ENCODE measurements around the gene OR1F1. TPM values are rescaled to one million over a fixed set of nuclear protein-coding genes. Genes with fewer than 3 reads are reported as not detected.

The OR1F1 gene
- total and polyA plus RNA-seq, 9 of the 15 experiments (the other 6 are each of a cell fraction or from before 2014, with no cell fraction given): 0.15 to 0.61 (median 0.35) TPM; not detected in 3

GRCh38 chr16:3158026-3158509 lies 29.9 kb upstream of the OR1F1 start (continued):
- TF ChIP-seq KDM5B (IDR thresholded peaks at IDR 0.05; ENCODE audit: insufficient replicate concordance, low read depth, low read length): no peak
- TF ChIP-seq NR2C1 (IDR thresholded peaks at IDR 0.05): peak; percentile 31; the same call in 1 of the 2 replicates
- TF ChIP-seq NR2C1 (tag; IDR thresholded peaks at IDR 0.05): 0 out of 2 replicates have a peak, but pooled peaks have one; percentile 46
- 0 out of 2 replicates have a peak, but pooled peaks have one; percentile 13 for TF ChIP-seq RBFOX2 (IDR thresholded peaks at IDR 0.05; ENCODE audit: low read depth, low read length)
- TF ChIP-seq ZNF41 (CRISPR knock-in tag; conservative IDR thresholded peaks at IDR 0.05): no peak
- TF ChIP-seq ZNF507 (tag; conservative IDR thresholded peaks at IDR 0.05): no peak
- TF ChIP-seq C11orf30 (IDR thresholded peaks at IDR 0.05; ENCODE audit: low read depth): no peak
- no peak for TF ChIP-seq PYGO2 (tag; IDR thresholded peaks at IDR 0.05)
- TF ChIP-seq TGIF2 (CRISPR knock-in tag; IDR thresholded peaks at IDR 0.05): no peak
- no peak for TF ChIP-seq JUND (IDR thresholded peaks at IDR 0.05; ENCODE audit: borderline replicate concordance, low read depth, low read length)
- no peak for TF ChIP-seq JUND (tag; IDR thresholded peaks at IDR 0.05; ENCODE audit: borderline replicate concordance, low read depth, low read length)
